Ishikawa (cell line): ENCODE results near the gene MAS1.

ENCODE experiments used
- CEBPB ChIP-seq: IDR thresholded peaks from 2 replicates; pipeline ENCODE4 v1.6.1; 2012
- EGR1 ChIP-seq: IDR thresholded peaks from 2 replicates; pipeline ENCODE4 v1.6.1; 2012
- EP300 ChIP-seq: IDR thresholded peaks from 2 replicates; pipeline ENCODE4 v1.6.1; 2012; ENCODE audit warnings: borderline replicate concordance
- FOXM1 ChIP-seq: IDR thresholded peaks from 2 replicates; pipeline ENCODE4 v1.6.1; 2012; ENCODE audit warnings: low read depth, borderline replicate concordance
- MAX ChIP-seq: IDR thresholded peaks from 2 replicates; pipeline ENCODE4 v1.6.1; 2012
- NFIC ChIP-seq: IDR thresholded peaks from 2 replicates; pipeline ENCODE4 v1.6.1; 2012
- REST ChIP-seq: IDR thresholded peaks from 2 replicates; pipeline ENCODE4 v1.6.1; 2012; ENCODE audit warnings: low read depth, mild to moderate bottlenecking
- TAF1 ChIP-seq: IDR thresholded peaks from 2 replicates; pipeline ENCODE4 v1.6.1; 2012; ENCODE audit warnings: low read depth, mild to moderate bottlenecking
- TCF12 ChIP-seq: IDR thresholded peaks from 2 replicates; pipeline ENCODE4 v1.6.1; 2012; ENCODE audit warnings: low read depth
- TEAD4 ChIP-seq: IDR thresholded peaks from 2 replicates; pipeline ENCODE4 v1.6.1; 2012
- YY1 ChIP-seq: IDR thresholded peaks from 2 replicates; pipeline ENCODE4 v1.6.1; 2012; ENCODE audit warnings: low read depth
- ZBTB7A ChIP-seq: IDR thresholded peaks from 2 replicates; pipeline ENCODE4 v1.6.1; 2012; ENCODE audit warnings: low read depth

- TF ChIP-seq EP300 (no peak), YY1 (no peak), NFIC (no peak), CEBPB (no peak), TEAD4 (no peak), FOXM1 (no peak), REST (no peak), TCF12 (no peak), TAF1 (no peak), MAX (no peak), EGR1 (no peak), ZBTB7A (no peak)
Observed at GRCh38 chr6:159871906-159872305, 18.9 kb upstream of the MAS1 start.
